Measurements from ENCODE around the gene REG4. TPM values are rescaled to one million over a fixed set of nuclear protein-coding genes. Genes with fewer than 3 reads are reported as not detected.

Gene REG4
- polyA plus RNA-seq, 1 donor from 2014 or later, result not detected

- Histone ChIP-seq H3K9me2 (ENCODE audit: insufficient read depth, low read length) (no peaks in the 10 kb centered on the region), H2AFZ (ENCODE audit: low read depth, low read length) (no peak overlapping the region), H3K9me3 (ENCODE audit: low read length) (no peaks in the 10 kb centered on the region), H3K27me3 (ENCODE audit: insufficient read depth, low read depth, low read length) (no peaks in the 10 kb centered on the region), H3F3A (ENCODE audit: insufficient read depth, low read length, poor library complexity, severe bottlenecking) (no peaks in the 10 kb centered on the region), H3K4me2 (ENCODE audit: low read length) (no peak overlapping the region), H3K9ac (ENCODE audit: low read length) (no peak overlapping the region), H3K79me2 (replicated peaks; ENCODE audit: insufficient read depth, low read length) (no peaks in the 10 kb centered on the region), H3K4me3 (ENCODE audit: low read length) (no peak overlapping the region), H4K20me1 (ENCODE audit: insufficient read depth) (no peaks in the 10 kb centered on the region), H3K36me3 (ENCODE audit: insufficient read depth, low read length) (no peaks in the 10 kb centered on the region), H3K27ac (ENCODE audit: low read length) (no peak overlapping the region)
- TF ChIP-seq CTCF (IDR thresholded peaks at IDR 0.05; ENCODE audit: poor library complexity, severe bottlenecking) (no peak), POLR2AphosphoS5 (IDR thresholded peaks at IDR 0.05) (no peak), EZH2 (IDR thresholded peaks at IDR 0.05; ENCODE audit: borderline replicate concordance, insufficient read depth, low read length, poor library complexity, severe bottlenecking) (no peak), MXI1 (conservative IDR thresholded peaks at IDR 0.05; ENCODE audit: poor library complexity, severe bottlenecking) (no peak), TAF1 (IDR thresholded peaks at IDR 0.05; ENCODE audit: low read depth) (no peak), RAD21 (conservative IDR thresholded peaks at IDR 0.05) (no peak)
Measured at GRCh38 chr1:119799599-119800177, 11.6 kb downstream of the REG4 start.

- H3K4me2 ChIP-seq (ENCODE audit: low read length), result no peak overlapping the region
- H3K27ac ChIP-seq (ENCODE audit: low read length), result no peak overlapping the region
- H3K9ac ChIP-seq (ENCODE audit: low read length), result no peak overlapping the region
- no peaks in the 10 kb centered on the region for H3F3A ChIP-seq (ENCODE audit: insufficient read depth, low read length, poor library complexity, severe bottlenecking)
- no peaks in the 10 kb centered on the region for H3K27me3 ChIP-seq (ENCODE audit: insufficient read depth, low read depth, low read length)
- H3K36me3 ChIP-seq (ENCODE audit: insufficient read depth, low read length), result no peaks in the 10 kb centered on the region
- H2AFZ ChIP-seq (ENCODE audit: low read depth, low read length), result no peak overlapping the region
- TF ChIP-seq POLR2AphosphoS5 (IDR thresholded peaks at IDR 0.05) (no peak), RAD21 (conservative IDR thresholded peaks at IDR 0.05) (no peak), SMC3 (conservative IDR thresholded peaks at IDR 0.05; ENCODE audit: poor library complexity) (no peak), CTCF (IDR thresholded peaks at IDR 0.05; ENCODE audit: poor library complexity, severe bottlenecking) (no peak), EZH2 (IDR thresholded peaks at IDR 0.05; ENCODE audit: borderline replicate concordance, insufficient read depth, low read length, poor library complexity, severe bottlenecking) (no peak), EP300 (conservative IDR thresholded peaks at IDR 0.05; ENCODE audit: poor library complexity, severe bottlenecking) (no peak), TAF1 (IDR thresholded peaks at IDR 0.05; ENCODE audit: low read depth) (no peak), MXI1 (conservative IDR thresholded peaks at IDR 0.05; ENCODE audit: poor library complexity, severe bottlenecking) (no peak)
- TF ChIP-seq, protein P1, sequence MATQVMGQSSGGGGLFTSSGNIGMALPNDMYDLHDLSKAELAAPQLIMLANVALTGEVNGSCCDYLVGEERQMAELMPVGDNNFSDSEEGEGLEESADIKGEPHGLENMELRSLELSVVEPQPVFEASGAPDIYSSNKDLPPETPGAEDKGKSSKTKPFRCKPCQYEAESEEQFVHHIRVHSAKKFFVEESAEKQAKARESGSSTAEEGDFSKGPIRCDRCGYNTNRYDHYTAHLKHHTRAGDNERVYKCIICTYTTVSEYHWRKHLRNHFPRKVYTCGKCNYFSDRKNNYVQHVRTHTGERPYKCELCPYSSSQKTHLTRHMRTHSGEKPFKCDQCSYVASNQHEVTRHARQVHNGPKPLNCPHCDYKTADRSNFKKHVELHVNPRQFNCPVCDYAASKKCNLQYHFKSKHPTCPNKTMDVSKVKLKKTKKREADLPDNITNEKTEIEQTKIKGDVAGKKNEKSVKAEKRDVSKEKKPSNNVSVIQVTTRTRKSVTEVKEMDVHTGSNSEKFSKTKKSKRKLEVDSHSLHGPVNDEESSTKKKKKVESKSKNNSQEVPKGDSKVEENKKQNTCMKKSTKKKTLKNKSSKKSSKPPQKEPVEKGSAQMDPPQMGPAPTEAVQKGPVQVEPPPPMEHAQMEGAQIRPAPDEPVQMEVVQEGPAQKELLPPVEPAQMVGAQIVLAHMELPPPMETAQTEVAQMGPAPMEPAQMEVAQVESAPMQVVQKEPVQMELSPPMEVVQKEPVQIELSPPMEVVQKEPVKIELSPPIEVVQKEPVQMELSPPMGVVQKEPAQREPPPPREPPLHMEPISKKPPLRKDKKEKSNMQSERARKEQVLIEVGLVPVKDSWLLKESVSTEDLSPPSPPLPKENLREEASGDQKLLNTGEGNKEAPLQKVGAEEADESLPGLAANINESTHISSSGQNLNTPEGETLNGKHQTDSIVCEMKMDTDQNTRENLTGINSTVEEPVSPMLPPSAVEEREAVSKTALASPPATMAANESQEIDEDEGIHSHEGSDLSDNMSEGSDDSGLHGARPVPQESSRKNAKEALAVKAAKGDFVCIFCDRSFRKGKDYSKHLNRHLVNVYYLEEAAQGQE (IDR thresholded peaks at IDR 0.05; ENCODE audit: borderline replicate concordance), result no peak
- no peaks in the 10 kb centered on the region for H3K9me3 ChIP-seq (ENCODE audit: low read length)
- H3K79me2 ChIP-seq (replicated peaks; ENCODE audit: insufficient read depth, low read length), result no peaks in the 10 kb centered on the region
- H3K4me3 ChIP-seq (ENCODE audit: low read length), result no peak overlapping the region
- no peaks in the 10 kb centered on the region for H3K9me2 ChIP-seq (ENCODE audit: insufficient read depth, low read length)
- H4K20me1 ChIP-seq (ENCODE audit: insufficient read depth), result no peaks in the 10 kb centered on the region
Measured at GRCh38 chr1:119799003-119799402, 12.3 kb downstream of the REG4 start.
